Stimulated activated CD4-positive, alpha-beta T cell treated with anti-CD3 and anti-CD28 coated beads, Interleukin-1b, Interleukin-23, amount 100 ng/mL, for 48 hours (primary cell): Measurements from ENCODE around the gene DMBX1.

Experiments
- DNase-seq: peaks from one replicate; pipeline ENCODE4 v3.0.0-alpha.2; 2020

Gene DMBX1

GRCh38 chr1:46489638-46490405, at the start of gene DMBX1:
Gene DMBX1, plus strand, starts transcription at chr1:46489836. Its CDS starts 17,175 bp downstream, at chr1:46507011.
- DNase-seq = peak; percentile 24

- DNase-seq = no peak
Measured at GRCh38 chr1:46440478-46440877, 49.2 kb upstream of the DMBX1 start.

- DNase-seq = peak; percentile 72
Measured at GRCh38 chr1:46442317-46443161, 47.1 kb upstream of the DMBX1 start.

GRCh38 chr1:46444466-46444865, 45.2 kb upstream of the DMBX1 start:
- no peak for DNase-seq

- DNase-seq = no peak
Measured at GRCh38 chr1:46445773-46446256, 43.8 kb upstream of the DMBX1 start.

- peak; percentile 81 for DNase-seq
Measured at GRCh38 chr1:46446646-46447498, 42.8 kb upstream of the DMBX1 start.

GRCh38 chr1:46447499-46448108, 42.0 kb upstream of the DMBX1 start:
- DNase-seq = no peak

- no peak for DNase-seq
Measured at GRCh38 chr1:46448109-46448911, 41.3 kb upstream of the DMBX1 start.

- no peak for DNase-seq
Measured at GRCh38 chr1:46449223-46450159, 40.1 kb upstream of the DMBX1 start.

GRCh38 chr1:46450160-46450517, 39.5 kb upstream of the DMBX1 start:
- no peak for DNase-seq

GRCh38 chr1:46451948-46452930, 37.4 kb upstream of the DMBX1 start:
- DNase-seq = no peak

- DNase-seq = no peak
Measured at GRCh38 chr1:46452931-46453325, 36.7 kb upstream of the DMBX1 start.

GRCh38 chr1:46453449-46453848, 36.2 kb upstream of the DMBX1 start:
- DNase-seq = no peak

- no peak for DNase-seq
Measured at GRCh38 chr1:46455951-46456350, 33.7 kb upstream of the DMBX1 start.

GRCh38 chr1:46456411-46456963, 33.1 kb upstream of the DMBX1 start:
- no peak for DNase-seq

- no peak for DNase-seq
Measured at GRCh38 chr1:46457178-46457577, 32.5 kb upstream of the DMBX1 start.

- no peak for DNase-seq
Measured at GRCh38 chr1:46458190-46458589, 31.4 kb upstream of the DMBX1 start.

GRCh38 chr1:46458846-46459245, 30.8 kb upstream of the DMBX1 start:
- no peak for DNase-seq

GRCh38 chr1:46459315-46459714, 30.3 kb upstream of the DMBX1 start:
- DNase-seq = no peak
